22Rv1 (cell line): ENCODE measurements around the gene AGBL1.

Experiments used
- H3K27ac ChIP-seq: fragments of 450-650 bp; 2 replicates; pipeline ENCODE4 v1.5.1; 2017
- ZFX ChIP-seq: fragments of 450-650 bp; IDR thresholded peaks from 2 replicates; pipeline ENCODE4 v1.6.1; 2017; ENCODE audit warnings: antibody characterized with exemption, borderline replicate concordance
- TF ChIP-seq, protein P1 (sequence below): fragments of 450-650 bp; IDR thresholded peaks from 2 replicates; pipeline ENCODE4 v1.5.1; 2017; ENCODE audit warnings: mild to moderate bottlenecking

Gene AGBL1

GRCh38 chr15:86263230-86263629, 183.6 kb downstream of the AGBL1 start:
- no peak overlapping the region for H3K27ac ChIP-seq
- TF ChIP-seq ZFX: no peak
- TF ChIP-seq, protein P1, sequence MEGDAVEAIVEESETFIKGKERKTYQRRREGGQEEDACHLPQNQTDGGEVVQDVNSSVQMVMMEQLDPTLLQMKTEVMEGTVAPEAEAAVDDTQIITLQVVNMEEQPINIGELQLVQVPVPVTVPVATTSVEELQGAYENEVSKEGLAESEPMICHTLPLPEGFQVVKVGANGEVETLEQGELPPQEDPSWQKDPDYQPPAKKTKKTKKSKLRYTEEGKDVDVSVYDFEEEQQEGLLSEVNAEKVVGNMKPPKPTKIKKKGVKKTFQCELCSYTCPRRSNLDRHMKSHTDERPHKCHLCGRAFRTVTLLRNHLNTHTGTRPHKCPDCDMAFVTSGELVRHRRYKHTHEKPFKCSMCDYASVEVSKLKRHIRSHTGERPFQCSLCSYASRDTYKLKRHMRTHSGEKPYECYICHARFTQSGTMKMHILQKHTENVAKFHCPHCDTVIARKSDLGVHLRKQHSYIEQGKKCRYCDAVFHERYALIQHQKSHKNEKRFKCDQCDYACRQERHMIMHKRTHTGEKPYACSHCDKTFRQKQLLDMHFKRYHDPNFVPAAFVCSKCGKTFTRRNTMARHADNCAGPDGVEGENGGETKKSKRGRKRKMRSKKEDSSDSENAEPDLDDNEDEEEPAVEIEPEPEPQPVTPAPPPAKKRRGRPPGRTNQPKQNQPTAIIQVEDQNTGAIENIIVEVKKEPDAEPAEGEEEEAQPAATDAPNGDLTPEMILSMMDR: no peak

DNA sequence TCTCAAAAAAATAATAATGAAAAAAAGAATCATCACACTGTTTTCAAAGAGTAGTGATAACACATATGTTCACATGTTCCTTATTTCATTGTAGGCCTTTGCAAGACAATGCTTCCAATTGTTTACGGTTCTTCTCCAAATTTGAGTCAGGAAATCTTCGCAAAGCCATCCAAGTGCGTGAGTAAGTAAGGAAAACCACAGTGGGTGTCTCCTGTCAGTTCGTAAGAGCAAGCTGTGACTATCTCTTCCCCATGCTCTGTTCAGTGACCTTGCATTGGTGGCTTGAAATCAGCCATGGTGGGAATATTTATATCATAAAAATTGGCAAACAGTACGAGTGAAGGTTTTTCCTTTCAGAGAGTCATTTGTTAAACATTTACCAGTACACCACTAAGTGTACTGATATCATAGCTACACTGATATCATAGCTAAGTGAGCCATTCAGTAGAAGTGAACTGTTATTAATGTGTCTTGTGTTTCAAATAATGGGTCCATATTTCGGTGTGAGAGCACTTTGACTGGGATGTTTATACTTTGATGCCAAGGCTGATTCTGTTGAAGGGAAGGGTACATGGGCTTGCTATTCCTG, 187.3 kb downstream of the AGBL1 start:
- no peak for TF ChIP-seq ZFX
- TF ChIP-seq, protein P1: no peak
- no peak overlapping the region for H3K27ac ChIP-seq

GRCh38 chr15:86267892-86268291, 188.2 kb downstream of the AGBL1 start:
- no peak overlapping the region for H3K27ac ChIP-seq
- TF ChIP-seq, protein P1: no peak
- TF ChIP-seq ZFX: no peak

GRCh38 chr15:86268558-86268957, 188.9 kb downstream of the AGBL1 start:
- TF ChIP-seq ZFX: no peak
- TF ChIP-seq, protein P1: no peak
- no peak overlapping the region for H3K27ac ChIP-seq

DNA sequence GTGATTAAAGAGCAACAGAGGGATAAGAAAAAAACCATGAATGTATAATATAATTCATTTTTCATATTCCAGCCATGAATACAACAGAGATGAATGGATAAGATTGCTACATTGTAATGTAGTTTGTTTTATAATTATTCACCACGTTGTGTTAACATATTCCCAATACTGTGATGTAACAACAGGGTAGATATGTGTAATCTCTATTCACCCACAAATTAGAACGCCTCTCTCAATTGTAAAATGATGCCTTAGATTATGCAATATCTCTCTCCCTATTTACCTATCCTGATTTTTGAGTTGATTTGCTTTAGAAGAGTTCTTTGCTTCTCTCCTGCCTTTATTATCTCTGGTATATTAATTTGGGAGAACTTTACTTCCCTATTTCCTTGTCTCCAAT, 193.6 kb downstream of the AGBL1 start:
- TF ChIP-seq ZFX: no peak
- TF ChIP-seq, protein P1: no peak
- H3K27ac ChIP-seq: no peak overlapping the region

DNA sequence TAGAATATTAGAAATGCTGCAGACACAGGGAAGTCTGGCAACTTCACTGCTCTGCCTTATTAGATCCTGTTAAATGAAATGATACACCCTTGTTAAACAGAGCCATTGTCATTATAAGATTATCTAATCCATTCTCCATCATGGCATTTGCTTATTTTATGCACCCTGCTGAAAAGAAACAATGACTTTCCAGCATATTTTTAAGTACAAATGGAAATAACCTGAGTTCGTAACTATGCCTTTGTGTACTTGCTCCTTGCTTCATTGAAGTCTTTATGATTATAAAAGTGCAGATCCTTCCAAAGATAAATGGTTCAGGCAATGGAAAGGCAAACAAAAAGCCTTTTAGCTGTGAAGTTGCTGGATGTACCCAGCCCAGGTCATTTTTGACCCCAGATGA, 195.7 kb downstream of the AGBL1 start:
- TF ChIP-seq, protein P1: no peak
- no peak for TF ChIP-seq ZFX
- no peak overlapping the region for H3K27ac ChIP-seq

GRCh38 chr15:86278586-86278985, 198.9 kb downstream of the AGBL1 start:
- TF ChIP-seq, protein P1: no peak
- no peak for TF ChIP-seq ZFX
- H3K27ac ChIP-seq: no peak overlapping the region
